ENCODE measurements around the gene SEMA3A. TPM values are rescaled to one million over a fixed set of nuclear protein-coding genes. Genes with fewer than 3 reads are reported as not detected.

Gene SEMA3A
- total RNA-seq, 1 experiment from 2014 or later, result 43.3 TPM

- in situ Hi-C loops (cut with HindIII; ENCODE audit: low pct_unique_long_range_greater_than_20kb, low sequenced_read_pairs), result no loop called here
- Histone ChIP-seq H3K27me3 (ENCODE audit: control insufficient read depth, insufficient read depth, low read length) (no peaks in the 10 kb centered on the region), H3K9me3 (ENCODE audit: control insufficient read depth, insufficient read depth, low read depth, low read length) (no peaks in the 10 kb centered on the region), H3K4me1 (ENCODE audit: control insufficient read depth, insufficient read depth, low read length) (no peaks in the 10 kb centered on the region), H3K4me3 (ENCODE audit: low read depth in 2 of 2, low read length in 2 of 2) (no peak overlapping the region), H3K36me3 (ENCODE audit: control insufficient read depth, insufficient read depth, low read length) (no peaks in the 10 kb centered on the region), H3K27ac (ENCODE audit: low read length) (no peak overlapping the region)
- no peak for DNase-seq (ENCODE audit: low read depth, low spot score)
- ATAC-seq, result no peak
- BruUV-seq (replicated peaks), result no TSS peak
- POLR2A ChIA-PET, result no interaction called here
- CTCF ChIA-PET, result no interaction called here
- intact Hi-C loops (cut with micrococcal nuclease; ENCODE audit: unreplicated experiment), result no loop called here
- no peak for TF ChIP-seq REST (IDR thresholded peaks at IDR 0.05; ENCODE audit: insufficient read depth in 1 of 2, low read depth in 2 of 2, low read length in 1 of 2)
- TF ChIP-seq, protein P1, sequence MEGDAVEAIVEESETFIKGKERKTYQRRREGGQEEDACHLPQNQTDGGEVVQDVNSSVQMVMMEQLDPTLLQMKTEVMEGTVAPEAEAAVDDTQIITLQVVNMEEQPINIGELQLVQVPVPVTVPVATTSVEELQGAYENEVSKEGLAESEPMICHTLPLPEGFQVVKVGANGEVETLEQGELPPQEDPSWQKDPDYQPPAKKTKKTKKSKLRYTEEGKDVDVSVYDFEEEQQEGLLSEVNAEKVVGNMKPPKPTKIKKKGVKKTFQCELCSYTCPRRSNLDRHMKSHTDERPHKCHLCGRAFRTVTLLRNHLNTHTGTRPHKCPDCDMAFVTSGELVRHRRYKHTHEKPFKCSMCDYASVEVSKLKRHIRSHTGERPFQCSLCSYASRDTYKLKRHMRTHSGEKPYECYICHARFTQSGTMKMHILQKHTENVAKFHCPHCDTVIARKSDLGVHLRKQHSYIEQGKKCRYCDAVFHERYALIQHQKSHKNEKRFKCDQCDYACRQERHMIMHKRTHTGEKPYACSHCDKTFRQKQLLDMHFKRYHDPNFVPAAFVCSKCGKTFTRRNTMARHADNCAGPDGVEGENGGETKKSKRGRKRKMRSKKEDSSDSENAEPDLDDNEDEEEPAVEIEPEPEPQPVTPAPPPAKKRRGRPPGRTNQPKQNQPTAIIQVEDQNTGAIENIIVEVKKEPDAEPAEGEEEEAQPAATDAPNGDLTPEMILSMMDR (IDR thresholded peaks at IDR 0.05), result no peak; the same call in 1 of the 2 replicates
- no peak for TF ChIP-seq TCF7L2 (IDR thresholded peaks at IDR 0.05; ENCODE audit: low read depth, low read length)
- no peak for TF ChIP-seq POLR2AphosphoS5 (IDR thresholded peaks at IDR 0.05; ENCODE audit: low read depth, low read length)
- TF ChIP-seq SIN3A (IDR thresholded peaks at IDR 0.05; ENCODE audit: borderline replicate concordance, insufficient read depth, low read depth, low read length), result no peak
Observed at GRCh38 chr7:84232646-84233045, 38.1 kb upstream of the SEMA3A start.

DNA sequence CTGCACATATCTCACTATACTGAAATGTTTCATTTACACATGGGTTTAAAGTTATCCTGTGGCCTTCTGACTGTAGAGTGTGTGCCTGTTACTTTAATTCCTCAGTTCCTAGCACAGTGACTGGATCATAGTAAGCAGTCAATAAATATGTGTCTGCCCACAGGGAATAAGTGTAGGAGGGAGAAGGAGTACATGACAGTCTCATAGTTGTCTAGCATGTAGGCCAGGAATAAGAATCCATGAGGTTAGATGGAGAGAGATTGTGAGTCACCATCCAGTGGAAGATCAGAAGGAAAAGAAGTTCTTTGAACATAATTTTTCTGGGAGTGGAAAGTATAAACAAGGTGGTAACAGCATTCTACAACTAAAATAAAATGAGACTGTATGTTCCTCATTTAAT is 36.6 kb upstream of the SEMA3A start:
- ChIA-PET POLR2A (no interaction called here), CTCF (no interaction called here)
- Histone ChIP-seq H3K4me3 (ENCODE audit: low read depth in 2 of 2, low read length in 2 of 2) (no peak overlapping the region), H3K36me3 (ENCODE audit: control insufficient read depth, insufficient read depth, low read length) (no peaks in the 10 kb centered on the region), H3K9me3 (ENCODE audit: control insufficient read depth, insufficient read depth, low read depth, low read length) (no peaks in the 10 kb centered on the region), H3K27me3 (ENCODE audit: control insufficient read depth, insufficient read depth, low read length) (no peaks in the 10 kb centered on the region), H3K27ac (ENCODE audit: low read length) (no peak overlapping the region; the same call in 1 of the 2 replicates), H3K4me1 (ENCODE audit: control insufficient read depth, insufficient read depth, low read length) (no peaks in the 10 kb centered on the region)
- intact Hi-C loops (cut with micrococcal nuclease; ENCODE audit: unreplicated experiment), result no loop called here
- in situ Hi-C loops (cut with HindIII; ENCODE audit: low pct_unique_long_range_greater_than_20kb, low sequenced_read_pairs), result no loop called here
- ATAC-seq, result no peak
- no peak for DNase-seq (ENCODE audit: low read depth, low spot score)
- no peak for TF ChIP-seq POLR2AphosphoS5 (IDR thresholded peaks at IDR 0.05; ENCODE audit: low read depth, low read length)
- TF ChIP-seq, protein P1 (IDR thresholded peaks at IDR 0.05), result no peak
- TF ChIP-seq TCF7L2 (IDR thresholded peaks at IDR 0.05; ENCODE audit: low read depth, low read length), result no peak
- no peak for TF ChIP-seq SIN3A (IDR thresholded peaks at IDR 0.05; ENCODE audit: borderline replicate concordance, insufficient read depth, low read depth, low read length)
- no peak for TF ChIP-seq REST (IDR thresholded peaks at IDR 0.05; ENCODE audit: insufficient read depth in 1 of 2, low read depth in 2 of 2, low read length in 1 of 2)
- no TSS peak for BruUV-seq (replicated peaks)

Measured in Panc1 (cell line).